GM13977 (cell line): ENCODE results near the gene PRPS1.
"Not testable (repeated sequence)": the region's sequence is repeated elsewhere in the genome, so short reads cannot be mapped to it uniquely, and the experiment has no call there.

Source experiments
- DNase-seq: peaks from one replicate; pipeline ENCODE4 v3.0.0; 2012; ENCODE audit warnings: low spot score
- in situ Hi-C: fragments of 300-500 bp; cut with MboI; formaldehyde crosslinking; loops from one replicate; pipeline ENCODE4 v1.12.0; 2022; ENCODE audit warnings: low sequenced_read_pairs, low pct_unique_long_range_greater_than_20kb, mixed read lengths, inconsistent platforms; ENCODE audit not compliant: unreplicated experiment
- TF ChIP-seq, protein P1 (sequence below): IDR thresholded peaks from 2 replicates; pipeline ENCODE4 v1.5.1; 2012; ENCODE audit warnings: mild to moderate bottlenecking, control low read depth; ENCODE audit not compliant: insufficient read depth; ENCODE audit errors: extremely low read depth, missing control alignments

The PRPS1 gene

DNA sequence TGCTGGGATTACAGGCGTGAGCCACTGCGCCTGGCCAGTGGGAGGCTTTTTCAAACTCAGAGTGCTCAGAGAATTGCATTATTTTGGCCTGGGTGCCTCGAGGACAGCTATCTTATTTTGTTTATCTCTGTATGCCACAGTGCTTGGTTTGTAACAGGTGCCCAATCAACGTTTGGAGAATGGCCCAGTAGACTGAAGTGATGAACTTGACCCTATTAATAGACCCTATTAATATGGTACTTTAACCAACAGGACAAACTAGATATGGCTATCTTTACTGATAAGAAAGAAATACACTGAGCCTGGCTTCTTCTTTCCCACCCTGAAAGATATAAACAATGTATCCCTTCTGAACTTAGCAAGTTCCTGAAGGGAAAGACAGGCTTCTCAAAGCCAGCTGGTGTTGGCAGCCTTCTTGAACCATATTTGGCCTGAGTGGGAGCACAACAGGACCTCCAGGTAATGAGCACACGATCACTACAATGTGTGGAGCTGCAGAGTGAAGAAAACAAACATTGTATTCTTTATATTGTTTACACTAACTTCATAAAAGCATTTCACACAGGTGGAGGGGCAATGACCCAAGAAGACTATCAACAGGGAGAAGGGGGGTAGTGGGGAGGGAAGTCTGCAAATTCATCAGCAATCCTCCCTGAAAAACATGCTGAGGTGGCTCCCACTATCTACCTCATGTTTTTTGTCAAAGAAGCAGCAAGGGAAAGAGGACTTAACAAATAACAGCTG, 41.7 kb downstream of the PRPS1 start:
- DNase-seq = no peak
- TF ChIP-seq, protein P1, sequence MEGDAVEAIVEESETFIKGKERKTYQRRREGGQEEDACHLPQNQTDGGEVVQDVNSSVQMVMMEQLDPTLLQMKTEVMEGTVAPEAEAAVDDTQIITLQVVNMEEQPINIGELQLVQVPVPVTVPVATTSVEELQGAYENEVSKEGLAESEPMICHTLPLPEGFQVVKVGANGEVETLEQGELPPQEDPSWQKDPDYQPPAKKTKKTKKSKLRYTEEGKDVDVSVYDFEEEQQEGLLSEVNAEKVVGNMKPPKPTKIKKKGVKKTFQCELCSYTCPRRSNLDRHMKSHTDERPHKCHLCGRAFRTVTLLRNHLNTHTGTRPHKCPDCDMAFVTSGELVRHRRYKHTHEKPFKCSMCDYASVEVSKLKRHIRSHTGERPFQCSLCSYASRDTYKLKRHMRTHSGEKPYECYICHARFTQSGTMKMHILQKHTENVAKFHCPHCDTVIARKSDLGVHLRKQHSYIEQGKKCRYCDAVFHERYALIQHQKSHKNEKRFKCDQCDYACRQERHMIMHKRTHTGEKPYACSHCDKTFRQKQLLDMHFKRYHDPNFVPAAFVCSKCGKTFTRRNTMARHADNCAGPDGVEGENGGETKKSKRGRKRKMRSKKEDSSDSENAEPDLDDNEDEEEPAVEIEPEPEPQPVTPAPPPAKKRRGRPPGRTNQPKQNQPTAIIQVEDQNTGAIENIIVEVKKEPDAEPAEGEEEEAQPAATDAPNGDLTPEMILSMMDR = no peak
- in situ Hi-C loops = loop anchor here (10.0 kb wide), 1 partner anchor 55 kb away; no protein-coding TSS in a partner anchor

DNA sequence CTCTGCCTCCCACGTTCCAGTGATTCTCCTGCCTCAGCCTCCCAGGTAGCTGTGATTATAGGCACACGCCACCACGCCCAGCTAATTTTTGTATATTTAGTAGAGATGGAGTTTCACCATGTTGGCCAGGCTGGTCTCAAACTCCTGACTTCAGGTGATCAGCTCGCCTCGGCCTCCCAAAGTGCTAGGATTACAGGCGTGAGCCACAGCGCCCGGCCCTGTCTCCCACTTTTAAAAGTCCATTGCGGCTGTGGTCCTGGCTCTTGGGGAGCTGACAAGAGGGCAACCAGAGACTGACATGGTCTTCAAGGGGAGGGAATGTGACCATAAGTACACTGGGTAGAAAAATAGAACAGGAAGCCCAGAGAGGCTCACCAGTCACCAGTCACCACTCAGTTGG, 42.9 kb downstream of the PRPS1 start:
- in situ Hi-C loops, DNase-seq: not testable (repeated sequence)

DNA sequence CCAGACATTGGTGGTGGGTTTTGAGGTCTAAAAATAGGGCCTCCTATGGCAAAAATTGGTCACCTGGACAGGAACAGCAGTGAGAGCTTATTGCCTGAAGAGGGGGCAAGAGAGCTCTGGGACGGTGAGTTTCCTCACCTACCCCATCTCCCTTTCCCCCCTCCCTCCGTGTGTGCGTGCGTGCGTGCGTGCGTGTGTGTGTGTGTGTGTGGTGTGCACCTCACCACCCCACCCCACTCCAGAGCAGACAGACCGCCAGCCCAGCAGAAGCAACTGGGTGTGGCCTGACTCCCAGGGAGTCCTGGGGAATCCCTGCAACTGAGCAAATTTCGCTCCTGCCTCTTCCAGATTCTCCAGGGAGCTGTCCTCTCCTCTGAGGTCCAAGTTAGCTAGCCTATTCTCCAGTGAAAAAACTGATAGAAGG, 44.7 kb downstream of the PRPS1 start:
- TF ChIP-seq, protein P1 = peak; percentile 68
- DNase-seq = peak; percentile 56
- in situ Hi-C loops = no loop called here

DNA sequence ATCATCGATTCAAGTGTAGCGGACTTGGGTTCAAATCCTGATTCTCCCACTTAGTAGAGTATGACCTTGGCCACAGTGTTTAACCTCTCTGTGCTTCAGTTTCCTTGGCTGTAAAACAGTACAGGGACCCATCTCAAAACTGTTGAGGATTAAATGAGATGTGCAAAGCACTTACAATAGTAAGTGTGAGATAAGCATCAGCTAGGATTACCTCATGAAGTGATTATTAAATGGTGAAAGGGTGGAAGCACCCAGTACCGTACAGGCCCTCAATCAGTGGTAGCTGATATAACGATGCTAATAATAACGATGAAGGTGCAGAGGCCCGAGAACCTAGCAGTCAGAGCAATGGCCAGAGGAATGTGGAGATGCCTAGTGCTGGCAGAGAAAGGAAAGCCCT, 45.1 kb downstream of the PRPS1 start:
- TF ChIP-seq, protein P1 = no peak
- DNase-seq = no peak
- in situ Hi-C loops = no loop called here

DNA sequence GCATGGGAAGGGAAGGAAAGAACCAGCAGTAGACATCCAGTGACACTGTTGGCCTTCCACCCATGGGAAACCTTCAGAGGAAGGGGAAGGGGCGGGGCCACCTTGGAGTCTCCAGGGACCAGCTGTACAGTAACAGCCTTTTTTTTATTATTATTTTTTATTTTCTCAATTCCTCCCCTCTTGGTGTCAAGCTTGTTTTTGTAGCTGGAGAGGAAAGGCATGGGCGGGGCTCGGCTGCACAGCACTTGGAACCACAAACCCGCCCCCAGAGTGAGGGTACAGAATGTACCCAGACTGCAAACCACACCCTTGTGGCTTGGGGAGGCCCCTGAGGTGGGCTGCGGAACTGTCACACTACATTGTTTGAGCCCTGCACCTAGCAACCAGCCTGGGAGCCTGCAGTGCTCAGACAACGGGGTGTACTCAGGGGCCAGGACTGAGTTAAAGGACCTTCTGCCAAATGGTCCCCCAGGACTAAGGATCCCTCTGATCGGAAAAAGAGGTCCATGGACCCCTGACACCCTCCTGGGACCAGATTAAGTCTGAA, 45.7 kb downstream of the PRPS1 start:
- TF ChIP-seq, protein P1 = no peak
- in situ Hi-C loops = no loop called here
- peak; percentile 73 for DNase-seq

DNA sequence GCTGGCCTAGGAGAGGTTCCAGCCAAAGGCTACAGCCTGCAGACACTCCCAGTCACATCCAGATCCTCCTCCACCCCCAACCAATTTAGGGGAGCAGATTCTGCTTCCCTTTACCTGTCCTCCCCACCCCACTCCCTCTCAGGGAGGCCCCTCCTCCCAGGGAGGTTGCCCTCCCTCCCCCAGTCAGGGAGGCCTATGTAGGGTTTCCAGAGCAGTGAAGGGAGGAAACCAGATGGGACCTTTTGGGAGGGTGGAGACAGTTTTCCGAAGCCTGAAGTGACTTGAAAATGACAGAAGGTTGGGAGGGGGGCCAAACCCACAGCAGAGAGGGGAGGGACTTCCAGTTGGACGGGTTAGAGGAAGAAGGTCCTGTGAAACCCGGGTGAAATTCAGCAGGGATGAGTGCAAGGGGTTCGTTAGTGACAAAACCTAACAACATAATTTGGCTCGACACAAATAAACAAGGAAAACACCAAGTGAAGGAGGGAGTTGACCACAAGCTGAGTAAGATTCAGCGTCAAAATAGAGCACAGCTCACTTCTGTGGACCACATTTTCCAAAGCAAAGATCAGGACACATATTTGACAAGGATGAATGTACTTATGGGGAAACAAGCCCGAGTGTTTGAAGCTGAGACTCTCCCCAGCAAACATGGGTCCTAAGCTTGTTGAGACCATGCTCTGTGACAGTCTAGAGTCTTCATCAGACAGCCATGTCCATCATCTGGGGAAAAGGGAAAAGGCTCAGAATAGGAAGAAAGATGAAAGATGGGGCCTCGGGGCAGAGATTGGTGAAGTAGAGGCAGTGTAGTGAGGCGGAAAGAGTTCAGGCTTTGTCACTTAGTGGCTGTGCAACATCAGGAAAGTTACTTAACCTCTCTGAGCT, 46.4 kb downstream of the PRPS1 start:
- DNase-seq = no peak
- in situ Hi-C loops = no loop called here
- TF ChIP-seq, protein P1 = no peak

DNA sequence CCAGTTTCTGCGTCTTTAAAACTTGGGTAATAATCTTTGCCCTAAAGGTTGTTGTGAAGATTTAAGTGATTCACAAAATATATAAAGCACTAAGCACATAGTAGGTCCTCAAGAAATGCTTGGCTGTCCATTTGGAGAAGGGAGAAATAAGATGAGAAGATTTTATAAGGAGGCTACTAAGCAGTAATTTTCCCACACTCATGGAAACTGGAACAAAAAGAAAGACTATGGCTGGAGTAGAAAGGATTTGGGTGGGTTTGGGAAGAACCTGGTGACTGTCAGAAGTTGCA, 47.0 kb downstream of the PRPS1 start:
- DNase-seq = no peak
- TF ChIP-seq, protein P1 = no peak
- in situ Hi-C loops = no loop called here
